GM21367 (cell line): Measurements from ENCODE around the gene TRPM5.
"Not testable (repeated sequence)": the region's sequence is repeated elsewhere in the genome, so short reads cannot be mapped to it uniquely, and the experiment has no call there.

Source experiments
- ATAC-seq: cut with Tn5 transposase; IDR thresholded peaks from one replicate; pipeline ENCODE4 v1.9.1; 2021; ENCODE audit not compliant: unreplicated experiment

The TRPM5 gene

GRCh38 chr11:2443881-2444820 is at the start of gene TRPM5:
Gene TRPM5 (minus strand): TSS chr11:2444514. CDS start chr11:2423036, 21,478 bp downstream.
- ATAC-seq: no peak

- no peak for ATAC-seq
These were observed 44.8 kb upstream of the TRPM5 start for GRCh38 chr11:2489083-2489482.

- no peak for ATAC-seq
These were observed 43.7 kb upstream of the TRPM5 start for GRCh38 chr11:2488004-2488403.

GRCh38 chr11:2484576-2485125 is 40.3 kb upstream of the TRPM5 start:
- ATAC-seq: no peak

- no peak for ATAC-seq
These were observed 39.1 kb upstream of the TRPM5 start for GRCh38 chr11:2483426-2483825.

GRCh38 chr11:2482745-2483144 is 38.4 kb upstream of the TRPM5 start:
- no peak for ATAC-seq

DNA sequence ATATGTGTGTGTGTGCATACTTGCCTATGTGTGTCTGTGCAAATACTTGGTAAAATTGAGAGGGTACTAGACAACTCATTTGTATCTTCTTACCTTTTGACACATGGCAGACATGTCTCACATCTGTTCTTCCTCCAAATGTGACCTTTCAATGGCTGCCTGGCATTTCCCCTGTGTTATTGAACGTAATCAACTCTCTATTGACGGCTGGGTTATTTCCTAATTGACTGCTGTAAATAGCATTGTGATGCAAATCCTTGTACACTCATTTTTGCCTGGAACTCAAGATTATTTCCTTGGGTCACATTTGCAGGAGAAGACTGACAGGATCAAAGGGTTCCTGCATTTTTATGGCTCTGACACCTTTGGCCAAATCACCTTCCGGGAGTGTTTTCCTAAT is 37.9 kb upstream of the TRPM5 start:
- ATAC-seq: no peak

- ATAC-seq: no peak
These were observed 36.9 kb upstream of the TRPM5 start for GRCh38 chr11:2481253-2481652.

- ATAC-seq: no peak
These were observed 36.5 kb upstream of the TRPM5 start for GRCh38 chr11:2480874-2481220.

GRCh38 chr11:2480067-2480873 is 36.0 kb upstream of the TRPM5 start:
- not testable (repeated sequence) for ATAC-seq

DNA sequence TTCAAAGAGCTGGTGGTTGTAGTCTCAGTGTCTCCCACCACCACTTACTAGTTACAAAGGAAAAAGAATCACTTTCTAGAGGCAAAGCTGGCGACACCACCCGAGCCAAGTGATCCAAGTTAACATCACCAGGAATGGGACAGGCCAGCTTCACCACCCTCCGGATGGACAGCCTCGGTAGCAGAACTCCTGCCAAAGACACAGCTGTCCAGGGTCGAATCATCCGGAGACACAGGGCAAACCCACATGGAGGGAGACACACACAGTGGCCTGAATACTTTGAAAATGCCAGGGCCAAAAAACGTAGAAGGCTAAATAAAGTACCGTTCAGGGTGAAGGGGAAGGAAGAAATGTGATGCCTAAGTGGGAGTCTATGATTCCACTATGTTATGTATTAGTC is 33.6 kb upstream of the TRPM5 start:
- no peak for ATAC-seq

DNA sequence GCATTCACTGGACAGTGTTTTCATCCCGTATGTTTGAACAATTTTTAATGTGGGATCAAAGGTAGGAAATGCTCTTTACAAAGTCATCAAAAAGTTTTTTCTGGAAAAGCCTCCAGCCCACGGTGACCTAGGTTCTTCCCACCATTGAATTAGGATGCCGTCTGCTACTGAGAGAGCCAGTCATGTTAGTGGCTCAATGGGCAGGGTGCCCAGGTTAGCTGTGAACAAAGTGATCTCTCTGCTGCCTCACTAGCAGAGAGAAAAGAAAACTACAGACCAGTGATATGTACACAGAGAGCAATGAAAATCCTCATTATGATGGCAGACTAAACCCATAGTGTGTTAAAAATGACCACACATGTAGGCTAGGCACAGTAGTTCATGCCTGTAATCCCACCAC is 32.9 kb upstream of the TRPM5 start:
- no peak for ATAC-seq

DNA sequence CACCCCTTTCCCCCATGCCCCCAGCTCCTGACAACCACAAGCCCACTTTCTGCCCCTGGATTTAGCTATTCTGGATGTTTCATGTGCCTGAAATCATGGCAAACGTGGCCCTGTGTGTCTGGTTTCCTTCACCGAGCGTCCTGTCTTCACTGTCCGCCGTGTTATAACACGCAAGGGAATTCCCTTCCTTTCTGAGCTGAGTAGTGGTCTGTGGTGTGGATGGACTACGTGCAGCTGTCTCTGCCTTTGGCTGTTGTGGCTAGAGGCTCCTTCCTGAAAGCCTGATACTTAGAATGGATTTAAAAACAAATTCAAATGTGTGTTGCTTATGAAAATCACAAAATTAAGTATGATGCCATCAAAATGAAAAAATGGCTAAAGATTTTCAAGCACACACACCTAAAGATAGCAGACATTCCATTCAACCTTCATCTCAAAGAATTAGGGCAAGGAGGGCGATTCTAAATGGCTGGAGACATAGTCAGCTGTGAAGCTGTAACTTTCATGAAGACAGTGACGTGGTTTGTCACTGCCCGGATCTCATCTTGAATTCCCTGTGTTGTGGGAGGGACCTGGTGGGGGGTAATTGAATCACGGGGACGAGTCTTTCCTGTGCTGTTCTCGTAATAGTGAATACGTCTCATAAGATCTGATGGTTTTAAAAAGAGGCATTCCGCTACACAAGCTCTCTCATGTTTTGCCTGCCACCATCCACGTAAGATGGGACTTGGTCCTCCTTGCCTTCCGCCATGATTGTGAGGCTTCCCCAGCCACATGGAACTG is 31.0 kb upstream of the TRPM5 start:
- no peak for ATAC-seq

- ATAC-seq: no peak
These were observed 30.0 kb upstream of the TRPM5 start for GRCh38 chr11:2474059-2474901.

- ATAC-seq: no peak
These were observed 29.2 kb upstream of the TRPM5 start for GRCh38 chr11:2473361-2474058.

GRCh38 chr11:2472428-2473186 is 28.3 kb upstream of the TRPM5 start:
- no peak for ATAC-seq

- no peak for ATAC-seq
These were observed 27.4 kb upstream of the TRPM5 start for GRCh38 chr11:2471804-2472096.

GRCh38 chr11:2471048-2471803 is 26.9 kb upstream of the TRPM5 start:
- no peak for ATAC-seq
